Mucosa of gallbladder (tissue), 1 donor: ENCODE results near the gene TESK1. TPM values are rescaled to one million over a fixed set of nuclear protein-coding genes. Genes with fewer than 3 reads are reported as not detected.

ENCODE experiments used
- DNase-seq: peaks from one replicate; pipeline ENCODE4 v3.0.0-alpha.2; 2020; ENCODE audit warnings: low spot score
- total RNA-seq: library from RNA; stranded (reverse); gene quantifications from one replicate; pipeline ENCODE4 v1.2.1, GENCODE V29; 2021
- donor health status: DM: no; HTN: no; CAD: no.

Gene TESK1
- 56.9 TPM for total RNA-seq

- DNase-seq: peak; percentile 67
Measured at GRCh38 chr9:35604578-35605350, at the start of gene TESK1. Gene TESK1 (plus strand): TSS chr9:35605262. CDS start chr9:35605620, 358 bp downstream.

GRCh38 chr9:35555881-35556280 is 49.2 kb upstream of the TESK1 start:
- no peak for DNase-seq

DNA sequence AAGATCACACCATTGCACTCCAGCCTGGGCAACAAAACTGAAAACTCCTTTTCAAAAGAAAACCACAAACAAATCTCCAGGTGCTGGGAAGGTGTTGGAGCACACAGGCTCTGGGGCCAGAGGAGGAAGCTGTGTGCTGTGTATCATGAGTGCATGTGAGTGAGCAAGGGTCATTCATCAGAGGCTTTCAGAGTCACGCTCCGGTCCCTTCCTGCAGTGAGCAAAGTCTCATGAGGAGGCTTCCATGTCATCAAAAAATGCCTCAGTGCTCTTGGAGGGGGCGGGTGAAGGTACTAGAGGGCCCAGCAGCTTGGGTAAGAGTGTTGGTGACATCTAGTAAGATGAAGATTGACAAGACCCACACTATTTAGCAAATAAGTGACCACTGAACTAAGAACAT is 48.3 kb upstream of the TESK1 start:
- no peak for DNase-seq

GRCh38 chr9:35557320-35557719 is 47.7 kb upstream of the TESK1 start:
- no peak for DNase-seq

- no peak for DNase-seq
Measured at GRCh38 chr9:35558185-35558584, 46.9 kb upstream of the TESK1 start.

- DNase-seq: no peak
Measured at GRCh38 chr9:35559792-35560530, 45.1 kb upstream of the TESK1 start.

DNA sequence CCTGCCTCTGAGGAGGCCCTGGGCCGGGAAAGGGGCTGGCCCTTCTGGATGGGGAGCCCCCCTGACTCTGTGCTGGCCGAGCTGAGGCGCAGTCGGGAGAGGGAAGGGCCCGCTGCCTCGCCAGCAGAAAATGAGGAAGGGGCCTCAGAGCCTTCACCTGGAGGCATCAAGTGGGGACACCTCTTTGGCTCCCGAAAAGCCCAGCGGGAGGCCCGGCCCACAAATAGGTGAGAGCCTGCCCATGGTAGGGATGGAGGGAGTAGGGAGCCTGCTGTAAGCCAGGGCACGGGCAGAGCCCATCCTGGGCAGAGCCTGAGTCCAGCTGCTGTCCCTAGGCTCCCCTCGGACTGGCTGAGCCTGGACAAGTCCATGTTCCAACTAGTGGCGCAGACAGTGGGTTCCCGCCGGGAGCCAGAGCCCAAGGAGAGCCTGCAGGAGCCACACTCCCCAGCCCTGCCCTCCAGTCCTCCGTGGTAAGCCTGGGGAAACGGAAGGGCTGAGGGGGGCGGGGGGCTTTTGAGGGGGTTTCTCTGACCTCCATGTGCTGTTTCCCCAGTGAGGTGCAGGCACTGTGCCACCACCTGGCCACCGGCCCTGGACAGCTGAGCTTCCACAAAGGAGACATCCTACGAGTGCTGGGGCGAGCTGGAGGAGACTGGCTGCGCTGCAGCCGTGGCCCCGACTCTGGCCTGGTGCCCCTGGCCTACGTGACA is 44.3 kb upstream of the TESK1 start:
- no peak for DNase-seq

DNA sequence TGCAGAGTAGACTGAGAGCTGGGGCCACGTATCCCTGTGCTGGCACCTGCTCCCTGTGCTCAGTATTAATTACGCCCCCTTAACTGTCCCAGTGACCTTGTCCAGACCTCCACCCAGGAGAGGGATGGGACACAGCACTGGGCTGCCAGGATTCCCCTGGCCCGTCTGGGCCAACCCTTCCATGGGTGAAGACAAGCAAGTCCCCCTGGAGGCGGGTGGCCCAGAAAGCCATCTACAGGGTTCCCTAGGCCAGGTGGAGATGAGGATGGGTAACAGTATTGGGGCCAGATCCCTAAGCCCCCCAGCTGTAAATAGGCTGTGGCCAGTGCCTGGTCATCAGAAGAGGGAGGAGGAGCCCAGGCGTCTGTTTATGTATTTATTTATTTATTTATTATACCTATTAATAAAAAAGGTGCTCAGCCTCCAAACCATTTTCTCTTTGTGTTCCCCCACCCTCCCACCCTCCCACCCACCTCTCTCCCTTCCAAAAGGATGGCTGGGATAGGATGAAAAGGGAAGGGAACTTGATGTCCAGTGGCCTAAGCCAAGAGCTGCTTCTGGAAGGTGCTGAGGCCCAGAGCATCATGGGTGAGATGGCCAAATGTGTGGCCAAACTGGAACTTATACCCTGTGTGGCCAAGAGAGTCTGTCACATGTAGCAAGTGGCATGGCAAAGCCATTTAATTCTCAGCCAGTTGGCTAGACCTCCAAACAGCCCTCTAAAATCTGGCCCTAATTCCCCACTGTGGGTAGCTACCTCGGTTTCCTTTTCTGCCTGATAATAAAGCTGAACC is 43.4 kb upstream of the TESK1 start:
- DNase-seq: no peak

GRCh38 chr9:35562895-35563780 is 41.9 kb upstream of the TESK1 start:
- DNase-seq: no peak

DNA sequence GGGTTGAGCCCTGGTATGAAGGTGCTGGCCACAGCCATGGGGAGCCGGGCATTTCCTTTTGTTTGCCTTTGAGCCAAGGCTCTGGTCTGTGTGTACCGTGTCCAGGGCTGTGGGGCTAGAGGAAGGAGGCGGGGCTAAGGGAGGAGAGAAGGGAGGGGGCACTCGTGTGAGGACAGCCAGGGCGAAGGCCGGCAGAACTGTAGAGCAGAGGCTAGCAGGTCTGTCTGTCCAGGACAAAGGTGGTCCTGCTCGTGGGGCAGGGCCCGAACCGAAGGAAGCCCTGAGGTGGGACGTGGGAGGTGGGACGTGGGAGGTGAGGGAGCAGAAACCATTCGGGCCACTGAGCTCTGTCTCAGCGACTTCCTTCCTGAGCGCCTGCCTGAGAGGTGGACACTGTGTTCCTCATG is 41.3 kb upstream of the TESK1 start:
- peak; percentile 33 for DNase-seq

GRCh38 chr9:35564658-35565061 is 40.4 kb upstream of the TESK1 start:
- no peak for DNase-seq

- DNase-seq: no peak
Measured at GRCh38 chr9:35566417-35566816, 38.6 kb upstream of the TESK1 start.

DNA sequence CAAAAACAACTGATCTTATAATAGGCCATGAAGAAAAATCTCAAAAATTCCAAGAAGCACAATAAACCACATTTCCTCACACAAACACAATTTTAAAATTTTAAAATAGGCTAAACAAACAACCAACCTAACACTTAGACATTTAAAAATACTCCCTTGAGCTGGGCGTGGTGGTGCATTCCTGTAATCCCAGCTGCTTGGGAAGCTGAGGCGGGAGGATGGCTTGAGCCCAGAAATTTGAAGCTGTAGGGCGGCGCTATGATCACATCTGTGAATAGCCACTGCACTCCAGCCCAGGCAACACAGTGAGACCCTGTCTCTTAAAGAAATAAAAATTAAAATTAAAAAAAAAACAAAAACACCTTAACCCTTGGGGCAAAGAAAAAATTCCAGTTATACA is 36.9 kb upstream of the TESK1 start:
- DNase-seq: no peak

DNA sequence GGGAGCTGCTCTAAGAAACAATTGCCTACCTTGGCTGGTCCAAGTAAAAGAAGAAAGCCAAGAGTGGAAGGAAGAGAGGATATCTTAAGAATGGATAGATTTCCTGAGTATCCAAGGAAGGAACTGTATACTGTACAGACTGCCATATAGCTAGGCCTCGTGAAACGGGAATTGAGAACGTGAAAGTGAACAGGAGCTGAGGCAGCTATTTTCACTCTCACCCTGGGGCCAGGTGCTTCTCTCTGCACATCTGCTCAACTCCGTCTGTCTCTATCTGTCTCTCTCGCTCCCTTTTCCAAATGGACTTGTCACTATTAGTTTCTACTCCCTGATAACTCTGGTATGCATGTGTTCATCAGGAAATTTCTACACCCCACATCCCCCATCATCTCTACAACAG is 35.9 kb upstream of the TESK1 start:
- DNase-seq: no peak

- no peak for DNase-seq
Measured at GRCh38 chr9:35570709-35571504, 34.2 kb upstream of the TESK1 start.

- no peak for DNase-seq
Measured at GRCh38 chr9:35574578-35575122, 30.4 kb upstream of the TESK1 start.

DNA sequence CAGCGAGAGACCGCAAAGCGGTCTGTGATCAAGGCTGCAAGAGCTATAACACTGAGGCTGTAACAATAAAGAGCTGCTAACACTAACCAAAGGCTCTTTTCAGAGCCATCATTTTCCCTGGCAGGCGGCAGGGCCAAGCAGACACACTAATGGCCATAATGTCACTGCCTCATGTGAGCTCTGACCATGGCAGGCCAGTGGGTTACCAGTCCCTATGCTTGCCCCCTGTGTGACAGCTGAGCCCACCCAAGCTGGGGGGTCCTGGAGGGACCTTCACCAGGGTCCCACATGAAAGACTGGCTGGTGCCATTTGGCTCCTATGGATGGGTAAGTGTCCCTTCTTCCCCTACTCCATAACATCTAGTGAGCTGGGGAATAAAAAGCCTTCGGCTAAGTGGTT is 29.6 kb upstream of the TESK1 start:
- no peak for DNase-seq

DNA sequence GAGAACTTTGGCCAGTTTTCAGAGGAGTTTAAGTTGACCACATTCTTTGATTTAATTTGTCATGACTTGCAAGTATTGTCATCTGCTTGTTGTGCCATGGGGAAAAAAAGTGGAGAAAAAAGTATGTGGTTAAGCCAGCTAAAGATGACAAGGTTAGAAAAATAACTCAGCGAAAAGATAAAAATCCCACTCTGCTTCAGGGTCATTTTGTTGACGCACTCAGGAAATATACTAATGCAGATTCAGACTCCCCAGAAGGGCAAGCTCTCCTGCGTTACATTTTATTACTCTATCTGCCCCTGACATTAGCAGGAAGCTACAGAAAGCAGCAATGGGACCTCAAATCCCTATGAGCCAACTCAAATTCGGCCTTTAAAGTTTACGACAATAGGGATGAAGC is 27.6 kb upstream of the TESK1 start:
- DNase-seq: no peak

DNA sequence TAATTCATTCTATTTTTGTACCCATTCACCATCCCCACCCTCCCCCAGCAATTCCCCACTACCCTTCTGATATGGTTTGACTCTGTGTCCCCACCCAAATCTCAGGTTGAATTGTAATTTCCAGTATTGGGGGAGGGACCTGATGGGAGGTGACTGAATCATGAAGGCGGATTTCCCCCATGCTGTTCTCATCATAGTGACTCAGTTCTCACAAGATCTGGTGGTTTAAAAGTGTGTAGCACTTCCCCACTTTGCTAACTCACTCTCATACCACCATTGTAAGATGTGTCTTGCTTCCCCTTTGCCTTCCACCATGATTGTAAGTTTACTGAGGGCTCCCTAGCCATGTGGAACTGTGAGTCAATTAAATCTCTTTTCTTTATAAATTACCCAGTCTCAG is 25.9 kb upstream of the TESK1 start:
- no peak for DNase-seq
